ENCODE measurements around the gene SLC25A10. TPM values are rescaled to one million over a fixed set of nuclear protein-coding genes. Genes with fewer than 3 reads are reported as not detected.

Gene SLC25A10
- total and polyA plus RNA-seq, 4 donors, result 6.1 to 15.2 (median 12.2) TPM

Small RNA genes within 50 kb of the gene (small RNA-seq; reads per million reads assigned to genes)
- not detected for gene MIR6786 (ENCODE audit: low replicate concordance)

Other genes starting within 250 kb of the SLC25A10 start
- 1,000 to 10,000 TPM; 1,777 to 2,883 TPM for gene ACTG1, start 199.5 kb upstream of the SLC25A10 start, total RNA-seq
- 1,000 to 10,000 TPM; 3,154 to 3,460 TPM for gene ACTG1, start 199.5 kb upstream of the SLC25A10 start, polyA plus RNA-seq (ENCODE audit: insufficient read length in 2 of 2)
- 1 to 10 TPM in 1 of 2 donors, under 1 TPM in 1; 0.89 to 1.7 TPM for gene FSCN2, start 183.9 kb upstream of the SLC25A10 start, total RNA-seq
- 1 to 10 TPM; 1.5 to 3.1 TPM for gene FSCN2, start 183.9 kb upstream of the SLC25A10 start, polyA plus RNA-seq (ENCODE audit: insufficient read length in 2 of 2)
- gene FAAP100, start 159.9 kb upstream of the SLC25A10 start, total RNA-seq, result 10 to 100 TPM; 16.9 to 22.8 TPM
- gene FAAP100, start 159.9 kb upstream of the SLC25A10 start, polyA plus RNA-seq (ENCODE audit: insufficient read length in 2 of 2), result 10 to 100 TPM; 55.5 to 70.9 TPM
- 10 to 100 TPM; 38.8 to 40.1 TPM for gene NPLOC4, start 75.2 kb upstream of the SLC25A10 start, total RNA-seq
- 10 to 100 TPM; 46.0 to 60.6 TPM for gene NPLOC4, start 75.2 kb upstream of the SLC25A10 start, polyA plus RNA-seq (ENCODE audit: insufficient read length in 2 of 2)
- gene TSPAN10, start 75.1 kb upstream of the SLC25A10 start, total RNA-seq, result 1 to 10 TPM in 1 of 2 donors, under 1 TPM in 1; 0.69 to 1.3 TPM
- gene TSPAN10, start 75.1 kb upstream of the SLC25A10 start, polyA plus RNA-seq (ENCODE audit: insufficient read length in 2 of 2), result 1 to 10 TPM; 1.2 to 1.6 TPM
- 1 to 10 TPM in 1 of 2 donors, not detected in 1; 3.7 TPM for gene PDE6G, start 55.7 kb upstream of the SLC25A10 start, total RNA-seq
- 1 to 10 TPM; 1.9 to 2.0 TPM for gene PDE6G, start 55.7 kb upstream of the SLC25A10 start, polyA plus RNA-seq (ENCODE audit: insufficient read length in 2 of 2)
- gene OXLD1, start 45.7 kb upstream of the SLC25A10 start, total RNA-seq, result 10 to 100 TPM; 10.1 to 35.6 TPM
- gene OXLD1, start 45.7 kb upstream of the SLC25A10 start, polyA plus RNA-seq (ENCODE audit: insufficient read length in 2 of 2), result 10 to 100 TPM; 20.9 to 27.1 TPM
- gene CCDC137, start 45.5 kb upstream of the SLC25A10 start, total RNA-seq, result 10 to 100 TPM in 1 of 2 donors, 1 to 10 TPM in 1; 3.9 to 11.9 TPM
- gene CCDC137, start 45.5 kb upstream of the SLC25A10 start, polyA plus RNA-seq (ENCODE audit: insufficient read length in 2 of 2), result 10 to 100 TPM; 21.1 to 25.9 TPM
- 10 to 100 TPM; 43.2 to 57.1 TPM for gene ARL16, start 28.5 kb upstream of the SLC25A10 start, total RNA-seq
- 10 to 100 TPM; 64.8 to 69.1 TPM for gene ARL16, start 28.5 kb upstream of the SLC25A10 start, polyA plus RNA-seq (ENCODE audit: insufficient read length in 2 of 2)
- gene HGS, start 28.3 kb upstream of the SLC25A10 start, total RNA-seq, result 10 to 100 TPM; 37.9 to 66.7 TPM
- gene HGS, start 28.3 kb upstream of the SLC25A10 start, polyA plus RNA-seq (ENCODE audit: insufficient read length in 2 of 2), result 100 to 1,000 TPM; 107 to 128 TPM
- 10 to 100 TPM in 1 of 2 donors, 1 to 10 TPM in 1; 9.2 to 10.7 TPM for gene MRPL12, start 8.9 kb upstream of the SLC25A10 start, total RNA-seq
- gene MRPL12, start 8.9 kb upstream of the SLC25A10 start, polyA plus RNA-seq (ENCODE audit: insufficient read length in 2 of 2), result 10 to 100 TPM; 74.5 to 76.0 TPM
- gene GCGR, start 91.9 kb downstream of the SLC25A10 start, total RNA-seq, result under 1 TPM; 0.50 to 0.99 TPM
- 1 to 10 TPM in 1 of 2 donors, not detected in 1; 1.3 TPM for gene GCGR, start 91.9 kb downstream of the SLC25A10 start, polyA plus RNA-seq (ENCODE audit: insufficient read length in 2 of 2)
- gene MCRIP1, start 121.0 kb downstream of the SLC25A10 start, total RNA-seq, result 100 to 1,000 TPM in 1 of 2 donors, 10 to 100 TPM in 1; 51.0 to 146 TPM
- gene MCRIP1, start 121.0 kb downstream of the SLC25A10 start, polyA plus RNA-seq (ENCODE audit: insufficient read length in 2 of 2), result 100 to 1,000 TPM; 216 to 234 TPM
- gene PPP1R27, start 122.8 kb downstream of the SLC25A10 start, total RNA-seq, result under 1 TPM in 1 of 2 donors, not detected in 1; 0.17 TPM
- gene PPP1R27, start 122.8 kb downstream of the SLC25A10 start, polyA plus RNA-seq (ENCODE audit: insufficient read length in 2 of 2), result under 1 TPM in 1 of 2 donors, not detected in 1; 0.18 TPM
- gene P4HB, start 148.3 kb downstream of the SLC25A10 start, total RNA-seq, result 100 to 1,000 TPM; 143 to 443 TPM
- 100 to 1,000 TPM; 254 to 311 TPM for gene P4HB, start 148.3 kb downstream of the SLC25A10 start, polyA plus RNA-seq (ENCODE audit: insufficient read length in 2 of 2)
- 100 to 1,000 TPM in 1 of 2 donors, 10 to 100 TPM in 1; 46.6 to 158 TPM for gene ARHGDIA, start 159.1 kb downstream of the SLC25A10 start, total RNA-seq
- 100 to 1,000 TPM; 318 to 319 TPM for gene ARHGDIA, start 159.1 kb downstream of the SLC25A10 start, polyA plus RNA-seq (ENCODE audit: insufficient read length in 2 of 2)
- 10 to 100 TPM; 54.6 to 77.1 TPM for gene ALYREF, start 179.3 kb downstream of the SLC25A10 start, total RNA-seq
- 10 to 100 TPM; 77.4 to 84.5 TPM for gene ALYREF, start 179.3 kb downstream of the SLC25A10 start, polyA plus RNA-seq (ENCODE audit: insufficient read length in 2 of 2)
- gene ANAPC11, start 179.4 kb downstream of the SLC25A10 start, total RNA-seq, result 100 to 1,000 TPM in 1 of 2 donors, 10 to 100 TPM in 1; 53.8 to 120 TPM
- 100 to 1,000 TPM; 142 to 144 TPM for gene ANAPC11, start 179.4 kb downstream of the SLC25A10 start, polyA plus RNA-seq (ENCODE audit: insufficient read length in 2 of 2)
- 1 to 10 TPM; 1.1 to 4.4 TPM for gene NPB, start 190.0 kb downstream of the SLC25A10 start, total RNA-seq
- gene NPB, start 190.0 kb downstream of the SLC25A10 start, polyA plus RNA-seq (ENCODE audit: insufficient read length in 2 of 2), result 1 to 10 TPM; 2.1 to 3.8 TPM
- gene PCYT2, start 199.1 kb downstream of the SLC25A10 start, total RNA-seq, result 10 to 100 TPM; 31.4 to 36.4 TPM
- gene PCYT2, start 199.1 kb downstream of the SLC25A10 start, polyA plus RNA-seq (ENCODE audit: insufficient read length in 2 of 2), result 10 to 100 TPM; 62.9 to 67.4 TPM
- 10 to 100 TPM in 1 of 2 donors, 1 to 10 TPM in 1; 5.8 to 11.8 TPM for gene SIRT7, start 205.9 kb downstream of the SLC25A10 start, total RNA-seq
- gene SIRT7, start 205.9 kb downstream of the SLC25A10 start, polyA plus RNA-seq (ENCODE audit: insufficient read length in 2 of 2), result 10 to 100 TPM; 18.9 to 24.2 TPM
- 10 to 100 TPM; 10.8 to 13.0 TPM for gene MAFG, start 215.5 kb downstream of the SLC25A10 start, total RNA-seq
- 10 to 100 TPM; 21.5 to 24.2 TPM for gene MAFG, start 215.5 kb downstream of the SLC25A10 start, polyA plus RNA-seq (ENCODE audit: insufficient read length in 2 of 2)
- gene PYCR1, start 225.0 kb downstream of the SLC25A10 start, total RNA-seq, result 10 to 100 TPM; 37.0 to 52.0 TPM
- 10 to 100 TPM; 47.2 to 56.8 TPM for gene PYCR1, start 225.0 kb downstream of the SLC25A10 start, polyA plus RNA-seq (ENCODE audit: insufficient read length in 2 of 2)
- gene MYADML2, start 234.9 kb downstream of the SLC25A10 start, total RNA-seq, result 1 to 10 TPM in 1 of 2 donors, under 1 TPM in 1; 0.44 to 2.0 TPM
- 1 to 10 TPM; 2.2 to 2.9 TPM for gene MYADML2, start 234.9 kb downstream of the SLC25A10 start, polyA plus RNA-seq (ENCODE audit: insufficient read length in 2 of 2)
- 1 to 10 TPM in 1 of 2 donors, under 1 TPM in 1; 0.89 to 3.0 TPM for gene NOTUM, start 248.9 kb downstream of the SLC25A10 start, total RNA-seq
- 1 to 10 TPM in 1 of 2 donors, under 1 TPM in 1; 0.82 to 1.4 TPM for gene NOTUM, start 248.9 kb downstream of the SLC25A10 start, polyA plus RNA-seq (ENCODE audit: insufficient read length in 2 of 2)